Choroid plexus epithelial cell (primary cell): ENCODE measurements around the gene LENG1.

ENCODE experiments used
- DNase-seq: peaks from one replicate; pipeline ENCODE4 v3.0.0-alpha.2; 2010; ENCODE audit warnings: low read depth
- H3K4me3 ChIP-seq: 2 replicates; pipeline ENCODE4 v1.5.1; 2011; ENCODE audit warnings: low read depth, mild to moderate bottlenecking, control low read depth, low read length, moderate library complexity
- TF ChIP-seq, protein P1 (sequence below): conservative IDR thresholded peaks from 2 replicates; pipeline ENCODE4 v1.5.1; 2011; ENCODE audit warnings: low read depth, mild to moderate bottlenecking, control low read depth, inconsistent platforms, low read length, moderate library complexity

LENG1 gene

DNA sequence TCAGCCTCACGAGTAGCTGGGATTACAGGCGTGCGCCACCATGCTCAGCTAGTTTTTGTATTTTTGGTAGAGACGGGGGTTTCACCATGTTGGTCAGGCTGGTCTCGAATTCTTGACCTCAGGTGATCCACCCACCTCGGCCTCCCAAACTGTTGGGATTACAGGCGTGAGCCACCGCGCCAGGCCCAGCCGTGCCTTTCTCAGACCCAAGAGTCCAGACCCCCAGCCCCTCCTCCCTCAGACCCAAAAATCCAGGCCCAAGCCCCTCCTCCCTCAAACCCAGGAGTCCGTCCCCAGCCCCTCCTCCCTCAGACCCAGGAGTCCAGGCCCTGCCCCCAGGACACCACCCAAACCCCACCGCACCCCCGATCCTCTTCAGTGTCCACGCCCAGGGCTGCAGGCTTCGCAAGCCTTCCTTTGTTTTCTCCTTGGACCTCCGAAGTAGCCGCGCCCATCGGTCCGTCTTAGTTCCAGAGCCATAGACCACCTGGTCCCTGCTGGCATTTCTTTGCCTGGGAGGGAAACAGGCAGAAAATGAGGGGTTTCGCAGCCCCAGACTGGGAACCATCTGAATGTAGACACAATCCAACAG, 9.7 kb upstream of the LENG1 start:
- no peak overlapping the region for H3K4me3 ChIP-seq
- DNase-seq, result no peak
- TF ChIP-seq, protein P1, sequence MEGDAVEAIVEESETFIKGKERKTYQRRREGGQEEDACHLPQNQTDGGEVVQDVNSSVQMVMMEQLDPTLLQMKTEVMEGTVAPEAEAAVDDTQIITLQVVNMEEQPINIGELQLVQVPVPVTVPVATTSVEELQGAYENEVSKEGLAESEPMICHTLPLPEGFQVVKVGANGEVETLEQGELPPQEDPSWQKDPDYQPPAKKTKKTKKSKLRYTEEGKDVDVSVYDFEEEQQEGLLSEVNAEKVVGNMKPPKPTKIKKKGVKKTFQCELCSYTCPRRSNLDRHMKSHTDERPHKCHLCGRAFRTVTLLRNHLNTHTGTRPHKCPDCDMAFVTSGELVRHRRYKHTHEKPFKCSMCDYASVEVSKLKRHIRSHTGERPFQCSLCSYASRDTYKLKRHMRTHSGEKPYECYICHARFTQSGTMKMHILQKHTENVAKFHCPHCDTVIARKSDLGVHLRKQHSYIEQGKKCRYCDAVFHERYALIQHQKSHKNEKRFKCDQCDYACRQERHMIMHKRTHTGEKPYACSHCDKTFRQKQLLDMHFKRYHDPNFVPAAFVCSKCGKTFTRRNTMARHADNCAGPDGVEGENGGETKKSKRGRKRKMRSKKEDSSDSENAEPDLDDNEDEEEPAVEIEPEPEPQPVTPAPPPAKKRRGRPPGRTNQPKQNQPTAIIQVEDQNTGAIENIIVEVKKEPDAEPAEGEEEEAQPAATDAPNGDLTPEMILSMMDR, result no peak

DNA sequence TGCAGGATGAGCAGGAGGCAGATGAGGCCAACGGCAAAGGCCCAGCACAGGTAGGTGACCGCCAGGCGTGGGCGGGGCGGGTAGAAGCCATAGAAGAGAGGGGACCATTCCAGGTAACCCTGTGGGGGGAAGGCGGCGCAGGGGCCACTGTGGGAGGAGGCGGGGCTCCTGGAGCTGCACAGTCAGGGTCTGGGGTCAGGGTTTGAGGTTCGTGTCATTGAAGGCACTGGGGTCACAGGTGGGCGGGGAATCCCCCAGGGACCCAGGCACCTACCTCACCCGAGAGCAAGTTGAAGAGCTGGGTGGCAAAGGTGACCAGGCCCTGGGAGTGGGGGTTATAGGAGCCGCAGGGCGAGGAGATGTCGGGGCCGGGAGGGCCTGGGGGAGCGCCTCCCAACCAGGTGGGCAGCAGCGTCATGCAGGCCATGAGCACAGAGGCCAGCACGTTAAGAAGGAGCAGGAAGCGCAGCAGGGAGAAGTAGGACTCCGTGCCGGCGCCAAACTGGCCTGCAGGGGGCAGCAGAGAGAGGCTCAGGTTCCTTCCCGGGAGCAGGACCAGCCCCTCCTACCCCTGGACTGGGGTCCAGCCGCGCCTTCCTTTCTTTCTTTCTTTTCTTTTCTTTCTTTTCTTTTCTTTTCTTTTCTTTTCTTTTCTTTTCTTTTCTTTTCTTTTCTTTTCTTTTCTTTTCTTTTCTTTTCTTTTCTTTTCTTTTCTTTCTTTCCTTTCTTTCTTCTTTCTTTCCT, 8.8 kb upstream of the LENG1 start:
- peak; percentile 89 for DNase-seq
- TF ChIP-seq, protein P1, result peak; percentile 88
- no peak overlapping the region for H3K4me3 ChIP-seq

DNA sequence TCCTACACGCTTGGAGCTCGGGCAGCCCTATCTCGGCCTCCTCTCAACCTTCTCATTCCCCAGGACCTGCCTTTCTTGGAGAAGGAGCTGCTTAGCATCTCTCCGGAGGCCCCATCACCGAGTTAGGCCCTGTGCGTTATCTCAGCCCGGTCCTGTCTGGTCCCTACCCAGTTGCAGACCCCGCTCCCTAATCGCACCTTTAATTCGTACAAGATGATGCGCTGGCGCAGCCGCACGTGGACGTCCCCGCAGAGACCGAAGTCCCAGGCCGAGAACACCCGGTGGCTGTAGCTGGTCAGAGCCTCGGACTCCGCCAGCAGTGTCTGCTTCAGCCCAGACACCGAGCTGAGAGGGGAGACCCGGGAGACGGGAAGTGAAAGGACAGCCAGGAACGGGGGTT, 5.7 kb upstream of the LENG1 start:
- TF ChIP-seq, protein P1, result no peak
- no peak overlapping the region for H3K4me3 ChIP-seq
- DNase-seq, result no peak

DNA sequence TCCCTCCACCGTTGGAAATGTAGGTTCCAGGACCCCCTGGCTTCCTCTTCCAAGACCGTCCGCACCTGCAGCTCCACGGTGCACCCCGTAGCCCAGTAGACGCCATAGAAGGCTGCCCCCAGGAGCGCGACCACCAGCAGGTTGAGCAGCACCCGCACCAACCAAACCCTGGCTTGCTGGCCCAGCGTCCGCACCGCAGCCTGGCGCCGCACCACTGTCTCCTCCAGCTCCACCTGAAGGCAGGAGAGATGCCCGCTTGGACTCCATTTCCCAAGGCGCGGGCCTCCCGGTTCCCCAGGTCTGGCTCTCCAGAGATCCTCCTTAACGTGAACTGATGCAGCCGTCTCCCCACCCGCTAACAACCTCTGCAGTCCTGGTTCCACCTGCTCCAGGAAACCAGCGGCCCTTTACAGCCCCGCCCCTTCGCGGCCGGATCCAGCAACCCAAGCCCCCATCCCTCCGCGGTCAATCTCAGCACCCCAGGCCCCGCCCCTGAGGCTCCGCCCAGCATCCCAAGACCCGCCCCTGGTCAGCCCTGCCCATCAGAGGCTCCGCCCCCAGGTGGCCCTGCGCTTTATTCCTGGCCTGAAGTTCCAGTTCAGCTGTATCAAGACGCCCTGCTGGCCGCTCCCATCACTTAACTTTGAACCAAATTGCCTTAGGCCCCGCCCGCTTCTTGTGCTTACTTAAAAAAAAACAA, 5.0 kb upstream of the LENG1 start:
- no peak overlapping the region for H3K4me3 ChIP-seq
- TF ChIP-seq, protein P1, result no peak
- peak; percentile 47 for DNase-seq

DNA sequence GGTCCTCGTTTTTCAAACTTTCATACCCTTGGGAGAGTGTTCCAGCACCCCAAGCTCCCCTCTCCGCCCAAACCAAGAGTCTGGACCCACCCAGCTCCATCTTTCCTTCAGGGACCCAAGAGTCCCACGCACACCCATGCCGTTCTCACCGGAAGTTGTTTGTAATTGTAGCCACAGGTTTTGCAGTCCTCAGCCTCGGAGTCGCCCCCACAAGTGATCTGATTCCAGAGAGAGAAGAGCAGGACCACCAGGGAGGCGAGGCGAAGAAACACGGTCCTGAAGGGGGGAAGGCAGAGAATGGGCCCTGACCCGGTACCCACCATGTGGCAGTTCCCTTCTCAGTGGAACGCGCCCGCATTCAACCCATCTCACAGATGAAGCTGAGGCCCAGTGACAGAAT, 3.4 kb upstream of the LENG1 start:
- no peak overlapping the region for H3K4me3 ChIP-seq
- TF ChIP-seq, protein P1, result no peak
- no peak for DNase-seq

DNA sequence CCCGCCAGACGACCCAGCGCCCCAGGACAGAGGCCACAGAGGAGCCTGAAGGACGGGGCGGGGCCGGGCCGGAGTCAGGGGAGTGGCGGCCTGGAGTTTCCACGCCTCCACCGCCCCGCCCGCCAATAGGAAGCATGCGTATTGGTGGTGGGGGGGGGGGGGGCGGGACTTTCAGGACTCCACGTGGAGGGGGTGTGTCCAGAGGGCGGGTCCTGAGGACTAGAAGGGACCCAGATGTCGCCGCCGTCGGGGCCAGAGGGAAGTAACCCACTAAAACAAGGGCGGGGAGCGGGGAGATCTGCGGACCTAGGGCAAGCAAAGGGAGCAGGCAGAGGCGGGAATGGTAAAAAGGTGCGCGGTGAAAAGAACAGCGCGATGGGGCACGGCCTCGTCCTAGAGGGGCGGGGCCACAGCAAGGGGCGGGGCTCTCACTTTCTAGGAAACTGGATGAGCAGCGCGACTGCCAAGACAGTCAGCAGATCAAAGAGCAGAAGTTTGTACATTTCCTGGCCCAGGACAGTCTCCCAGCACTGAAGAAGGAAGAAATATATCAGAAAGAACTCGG, 2.8 kb upstream of the LENG1 start:
- peak overlapping the region; percentile 61 for H3K4me3 ChIP-seq
- DNase-seq, result peak; percentile 76
- TF ChIP-seq, protein P1, result no peak
